Skeletal muscle cell (primary cell): ENCODE results near the gene ENPP6.

Experiments used
- DNase-seq: peaks from one replicate; pipeline ENCODE4 v3.0.0-alpha.2; 2010; ENCODE audit warnings: low read depth
- H3K4me3 ChIP-seq: 2 replicates; pipeline ENCODE4 v1.5.1; 2011; ENCODE audit warnings: low read depth, mild to moderate bottlenecking, control low read depth, low read length, moderate library complexity

ENPP6 gene

DNA sequence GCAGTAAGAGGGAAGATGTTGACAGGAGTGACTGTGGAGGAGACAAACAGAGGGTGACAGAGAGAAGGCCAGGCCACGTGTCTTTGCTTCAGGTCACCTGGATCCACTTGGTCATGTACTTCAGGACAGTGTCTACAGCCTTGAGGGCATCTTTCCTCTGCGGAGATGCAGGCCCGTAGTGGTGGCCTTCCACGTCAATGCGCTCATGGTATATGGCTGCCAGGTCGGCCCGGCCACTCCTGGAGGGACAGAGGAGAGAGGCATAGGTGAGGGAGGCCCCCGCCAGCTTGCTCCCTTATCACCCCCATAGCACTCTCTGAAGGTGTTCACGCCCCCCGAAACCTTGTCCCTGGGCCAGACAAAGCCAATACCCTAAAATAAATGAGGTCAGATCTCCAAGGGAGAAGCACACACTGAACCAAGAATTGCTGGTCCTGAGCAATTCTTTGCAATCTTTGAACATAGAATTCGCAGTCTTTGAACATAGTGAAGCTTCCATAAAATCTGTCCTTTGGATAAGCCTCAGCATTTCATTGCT lies 99.9 kb downstream of the ENPP6 start:
- H3K4me3 ChIP-seq, result no peak overlapping the region
- no peak for DNase-seq

DNA sequence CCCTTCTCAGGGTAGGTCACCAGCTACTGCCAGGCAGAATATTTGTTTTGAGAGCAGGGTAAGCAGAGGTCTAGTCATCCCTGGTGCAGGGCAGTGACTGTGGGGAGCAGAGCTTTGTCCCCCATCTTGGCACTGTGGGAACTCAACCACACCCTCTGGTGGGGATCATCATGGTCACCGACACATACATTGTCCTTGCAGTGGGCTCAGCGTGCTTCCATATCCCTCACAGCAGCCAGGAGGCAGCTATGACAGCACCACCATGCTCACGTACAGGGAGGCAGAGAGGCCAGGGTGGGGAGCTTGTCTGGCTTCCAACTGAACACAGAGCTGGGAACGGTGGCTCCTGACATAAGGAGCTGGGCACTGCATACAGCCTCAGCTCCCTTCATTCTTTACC lies 102.3 kb downstream of the ENPP6 start:
- DNase-seq, result no peak
- no peak overlapping the region for H3K4me3 ChIP-seq

DNA sequence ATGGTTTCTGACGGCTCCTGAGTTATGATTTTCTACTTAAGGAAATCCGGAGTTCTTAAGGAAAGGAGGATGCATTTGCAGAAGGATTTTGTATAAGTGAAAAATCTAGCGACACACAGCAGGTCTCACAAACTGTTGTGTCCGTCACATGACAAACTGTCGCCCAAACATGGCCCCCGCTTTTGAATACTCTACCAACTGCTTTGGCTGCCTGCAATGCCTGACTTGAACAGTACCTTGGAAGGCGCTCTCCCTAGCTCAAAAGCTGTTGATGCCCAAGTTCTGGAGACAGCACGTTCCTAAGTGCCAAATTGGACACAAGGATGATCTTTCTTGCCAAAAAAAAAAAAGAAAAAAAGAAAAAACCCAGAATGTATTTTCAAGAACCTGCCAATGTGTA lies 103.2 kb downstream of the ENPP6 start:
- H3K4me3 ChIP-seq, result no peak overlapping the region
- DNase-seq, result no peak

DNA sequence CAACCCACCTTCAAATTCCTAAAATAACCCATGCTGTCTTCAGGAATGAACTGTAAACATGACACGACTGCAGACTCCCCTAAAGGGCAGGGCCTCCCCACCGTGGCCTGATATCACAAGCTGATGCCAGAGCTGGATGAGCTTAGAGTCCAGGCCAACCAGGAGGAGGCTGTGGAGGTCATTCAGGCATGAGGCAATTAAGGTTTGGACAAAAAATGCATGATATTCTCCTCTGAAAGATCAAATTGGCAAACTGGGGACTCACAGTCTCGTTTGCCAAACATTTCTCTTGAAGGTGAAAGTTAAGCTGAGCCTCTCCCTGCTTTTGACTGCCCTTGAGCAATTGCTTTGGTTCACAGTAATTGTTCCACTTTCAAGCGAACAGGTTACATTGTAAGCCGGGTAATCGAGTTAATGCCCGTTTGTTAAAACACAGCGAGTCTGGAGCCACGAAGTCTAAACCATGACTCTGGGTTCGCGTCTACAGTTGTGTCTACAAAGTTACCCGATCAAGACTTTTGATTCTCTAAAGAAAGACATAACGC lies 105.6 kb downstream of the ENPP6 start:
- no peak overlapping the region for H3K4me3 ChIP-seq
- no peak for DNase-seq

DNA sequence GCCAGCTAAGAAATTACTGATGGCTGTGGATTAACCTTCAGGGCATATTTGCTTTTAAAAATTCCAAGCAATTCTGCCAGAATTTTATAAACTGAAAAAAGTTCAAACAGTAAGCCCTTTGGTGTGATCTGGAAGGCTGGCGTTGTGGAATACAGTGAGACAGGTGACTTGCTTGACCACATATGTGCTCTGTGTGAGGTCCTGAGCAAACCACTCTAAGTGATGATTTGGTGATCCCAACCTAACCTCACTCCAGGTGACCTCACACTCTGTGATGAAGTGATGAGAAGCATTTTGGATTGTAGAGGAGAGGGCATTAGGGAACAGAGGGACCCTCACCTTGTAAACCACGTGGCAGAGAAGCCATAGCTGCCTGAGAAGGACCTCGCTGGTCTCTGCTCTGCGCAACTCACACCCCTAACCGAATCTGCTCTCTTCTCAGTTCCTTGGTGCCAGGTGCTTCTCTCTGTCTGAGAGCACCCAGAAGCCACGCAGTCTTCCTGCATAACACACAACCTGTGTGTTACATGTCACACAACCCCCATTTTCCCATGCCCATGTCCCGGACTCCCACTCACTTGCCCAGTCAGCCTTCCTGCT lies 106.3 kb downstream of the ENPP6 start:
- DNase-seq, result no peak
- H3K4me3 ChIP-seq, result no peak overlapping the region

DNA sequence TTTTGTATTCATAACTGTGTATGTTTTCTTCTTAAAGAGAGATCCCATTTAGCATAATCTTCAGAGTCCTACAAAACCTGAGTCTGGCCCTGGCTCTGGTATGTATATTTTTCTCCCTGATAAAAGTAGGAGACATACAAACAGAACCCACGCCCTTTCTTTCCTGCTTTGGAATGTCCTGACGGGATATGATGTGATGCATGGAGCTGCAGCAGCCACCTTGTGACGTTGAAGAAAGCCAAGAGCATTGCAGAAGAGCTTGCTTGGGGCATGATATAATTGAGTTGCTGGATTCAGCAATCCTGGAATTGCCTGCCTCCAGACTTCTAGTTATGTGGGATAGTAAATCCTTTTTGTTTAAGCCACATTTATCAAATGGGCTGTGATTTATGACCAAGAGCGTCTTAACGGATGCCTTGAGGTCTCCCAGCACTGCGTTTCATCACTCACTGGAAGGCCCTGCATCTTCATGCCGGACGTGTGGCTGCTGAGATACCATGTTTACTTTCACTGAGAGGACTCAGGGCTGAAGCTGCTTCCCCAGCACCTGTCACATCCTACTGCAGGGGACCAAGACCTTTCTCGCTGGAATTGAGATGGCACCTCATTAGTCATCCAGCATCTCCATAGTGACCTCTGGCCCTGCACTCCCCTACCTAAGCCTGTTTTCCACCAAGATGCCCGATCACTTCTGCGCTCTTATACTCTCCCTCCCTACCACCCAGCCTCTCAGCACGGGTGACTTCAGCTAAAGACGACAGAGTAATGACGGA lies 107.0 kb downstream of the ENPP6 start:
- no peak overlapping the region for H3K4me3 ChIP-seq
- DNase-seq, result no peak

DNA sequence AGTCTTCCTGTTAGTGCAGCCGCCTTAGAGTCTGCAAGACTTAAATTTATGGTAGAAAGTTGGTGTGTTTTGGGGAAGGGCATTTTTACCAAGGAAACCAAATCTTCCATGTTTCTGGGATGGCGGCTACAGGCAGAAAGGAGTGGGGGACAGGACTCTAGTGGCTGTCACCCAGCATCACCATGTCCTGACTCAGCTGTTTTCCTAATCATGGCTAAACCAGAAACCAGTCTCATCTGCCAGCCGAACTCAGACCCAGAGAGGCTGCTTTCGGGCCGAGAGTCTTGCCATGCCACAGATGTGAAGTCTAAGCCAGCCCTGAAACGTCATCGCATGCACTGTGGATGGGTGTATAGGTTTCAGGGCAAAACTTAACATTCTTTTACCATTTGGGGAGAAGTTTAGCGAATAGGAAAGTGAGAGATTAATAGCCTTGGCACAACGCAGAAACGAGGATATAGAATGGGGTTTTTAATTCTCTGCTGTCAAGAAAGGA lies 109.6 kb downstream of the ENPP6 start:
- H3K4me3 ChIP-seq, result no peak overlapping the region
- DNase-seq, result no peak

DNA sequence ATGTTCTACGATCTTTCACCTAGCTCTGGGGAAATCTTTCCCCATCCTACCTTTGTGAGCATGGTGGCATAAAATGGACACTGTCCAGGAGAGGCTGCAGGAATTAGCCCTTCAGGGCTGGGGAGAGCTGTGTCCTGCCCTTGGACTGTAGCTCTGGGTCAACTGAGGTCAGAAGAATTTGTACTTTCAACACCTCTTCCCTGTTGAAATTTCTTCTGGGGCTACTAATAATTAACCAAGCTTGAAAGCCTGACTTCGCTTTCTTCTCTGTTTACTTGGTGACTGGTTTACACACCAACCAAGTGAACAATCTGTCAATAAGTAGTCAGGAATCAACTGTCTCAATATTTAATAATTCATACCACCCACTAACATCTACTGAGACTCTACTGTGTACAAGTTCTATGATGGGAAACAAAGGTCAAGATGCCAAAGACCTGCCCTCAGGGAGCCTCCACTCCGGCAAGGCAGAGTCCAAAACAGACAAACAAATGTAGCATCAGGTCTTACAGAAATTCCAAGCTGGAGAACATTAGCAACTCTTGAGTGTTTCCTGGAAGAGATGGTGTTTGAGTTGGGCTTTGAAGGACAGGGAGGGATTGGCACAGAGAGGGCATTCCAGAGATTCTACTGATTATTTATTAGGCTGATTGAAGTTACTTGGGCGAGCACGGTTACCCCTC lies 113.1 kb downstream of the ENPP6 start:
- no peak for DNase-seq
- no peak overlapping the region for H3K4me3 ChIP-seq

DNA sequence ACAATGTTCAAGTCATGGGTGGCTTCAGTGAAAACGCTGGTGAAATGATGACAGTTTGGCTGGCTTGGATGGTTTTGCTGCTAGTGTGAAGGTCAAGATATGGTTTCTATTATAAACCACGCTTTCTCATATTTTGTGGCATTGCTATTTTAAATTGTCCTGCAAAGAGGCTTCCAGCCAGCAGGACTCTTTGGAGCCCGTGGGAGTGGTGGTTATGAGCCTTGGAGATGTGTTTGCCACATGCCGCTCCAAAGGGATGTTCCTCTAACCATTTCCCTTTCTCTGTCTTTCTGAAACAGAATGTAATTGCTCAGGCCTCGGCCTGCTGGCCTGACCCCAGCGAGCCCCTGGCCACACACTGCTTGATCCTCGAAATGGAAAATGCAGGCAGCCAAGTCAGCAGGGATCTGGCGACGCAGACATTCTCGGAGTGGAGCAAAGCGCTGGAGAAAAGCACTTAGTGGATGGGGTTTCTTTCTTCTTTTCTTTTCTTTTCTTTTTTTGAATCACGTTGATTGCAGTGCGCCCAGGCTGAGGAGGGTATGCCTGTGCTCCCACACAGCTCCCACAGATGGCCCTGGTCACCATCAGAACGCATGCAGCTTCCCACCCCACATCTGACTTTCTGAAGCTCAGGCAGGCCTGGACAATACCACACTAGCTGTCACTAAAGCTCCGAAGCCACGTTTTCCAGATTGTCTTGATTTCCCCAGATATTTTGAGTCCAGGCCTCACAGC lies 114.0 kb downstream of the ENPP6 start:
- no peak for DNase-seq
- H3K4me3 ChIP-seq, result no peak overlapping the region

DNA sequence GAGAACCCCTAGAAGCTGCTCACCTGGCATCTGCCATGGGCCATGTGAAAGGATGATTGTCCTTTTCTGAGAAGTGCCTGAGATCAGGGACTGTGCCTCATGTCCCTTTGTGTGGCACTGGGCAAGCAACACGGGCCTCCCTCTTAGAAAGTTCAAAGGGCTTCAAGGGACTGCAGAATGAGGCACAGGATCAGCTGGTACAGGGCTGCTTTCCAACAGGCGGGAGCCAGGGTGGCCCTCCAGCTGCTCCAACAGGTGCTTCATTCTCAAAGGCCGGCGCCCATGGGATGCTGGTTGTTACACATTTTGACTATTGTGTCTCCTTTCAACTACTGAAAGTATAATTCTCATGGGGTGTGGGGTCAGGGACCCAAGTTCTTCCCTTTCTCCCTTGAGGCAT lies 114.7 kb downstream of the ENPP6 start:
- H3K4me3 ChIP-seq, result no peak overlapping the region
- DNase-seq, result no peak

DNA sequence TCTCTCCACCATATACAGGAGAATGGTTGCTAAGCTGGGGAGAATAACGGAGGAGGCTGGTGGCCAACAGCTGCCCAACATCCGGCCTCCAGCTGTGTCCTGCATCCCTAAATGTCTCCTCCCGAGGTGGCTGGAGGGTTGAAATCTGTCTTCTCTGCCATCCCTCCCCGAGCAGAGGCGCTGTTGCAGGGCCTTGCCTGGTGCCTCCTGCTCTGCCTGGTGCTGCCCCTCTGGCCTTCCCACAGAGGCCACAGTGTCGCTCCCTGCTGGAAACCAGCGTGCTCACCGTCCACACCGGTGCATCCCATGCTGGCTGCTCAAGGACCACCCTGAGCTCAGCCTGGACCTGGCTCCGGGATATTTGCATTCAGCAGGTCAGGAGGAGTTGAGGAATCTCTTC lies 115.2 kb downstream of the ENPP6 start:
- DNase-seq, result no peak
- H3K4me3 ChIP-seq, result no peak overlapping the region

DNA sequence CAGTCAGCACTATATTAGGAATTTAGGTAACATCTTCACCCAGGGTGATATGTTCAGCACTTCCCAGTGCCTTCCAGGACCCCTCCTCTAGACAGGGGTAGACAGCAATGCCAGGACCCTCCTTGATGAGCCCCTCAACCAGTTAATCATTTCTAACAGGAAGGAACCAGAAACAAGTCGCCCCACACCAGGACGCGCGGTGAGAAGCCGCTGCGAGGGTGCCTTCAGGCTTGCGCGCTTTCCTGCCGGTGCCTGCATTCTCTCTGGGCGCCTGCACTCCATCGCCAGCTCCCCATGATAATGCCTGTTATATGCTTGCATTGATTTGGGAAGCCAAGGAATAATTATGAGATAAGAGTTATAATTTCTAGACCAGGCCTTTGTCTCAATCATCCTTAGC lies 116.0 kb downstream of the ENPP6 start:
- no peak overlapping the region for H3K4me3 ChIP-seq
- DNase-seq, result no peak

DNA sequence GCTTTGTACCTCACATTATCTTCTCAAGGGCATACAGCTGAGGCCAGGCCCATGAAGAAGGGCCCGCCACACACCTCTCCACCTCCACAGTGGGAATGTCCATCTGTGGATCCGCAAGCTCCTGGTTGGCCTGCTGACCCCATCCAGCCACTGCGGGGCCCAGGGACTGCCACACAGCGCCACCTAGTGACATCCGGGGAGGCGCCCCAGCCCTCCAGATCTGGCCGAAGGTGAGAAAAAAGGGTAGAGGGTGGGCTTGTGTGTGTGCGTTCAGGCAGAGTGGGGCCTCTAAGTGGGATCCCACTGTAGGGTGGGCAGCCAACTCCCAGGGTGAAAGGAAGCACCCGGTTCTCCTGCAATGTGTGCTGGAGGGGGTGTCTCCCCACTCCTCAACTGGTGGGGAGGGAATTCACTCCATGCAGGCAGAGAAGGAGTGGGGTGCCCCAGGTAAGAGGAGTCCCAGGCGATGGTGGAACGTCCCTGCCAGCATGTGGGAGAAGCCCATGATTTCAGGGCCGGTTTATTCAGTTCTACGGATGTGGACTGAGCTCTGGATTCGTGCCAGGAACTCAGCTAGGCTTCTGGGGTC lies 117.3 kb downstream of the ENPP6 start:
- DNase-seq, result no peak
- H3K4me3 ChIP-seq, result no peak overlapping the region

DNA sequence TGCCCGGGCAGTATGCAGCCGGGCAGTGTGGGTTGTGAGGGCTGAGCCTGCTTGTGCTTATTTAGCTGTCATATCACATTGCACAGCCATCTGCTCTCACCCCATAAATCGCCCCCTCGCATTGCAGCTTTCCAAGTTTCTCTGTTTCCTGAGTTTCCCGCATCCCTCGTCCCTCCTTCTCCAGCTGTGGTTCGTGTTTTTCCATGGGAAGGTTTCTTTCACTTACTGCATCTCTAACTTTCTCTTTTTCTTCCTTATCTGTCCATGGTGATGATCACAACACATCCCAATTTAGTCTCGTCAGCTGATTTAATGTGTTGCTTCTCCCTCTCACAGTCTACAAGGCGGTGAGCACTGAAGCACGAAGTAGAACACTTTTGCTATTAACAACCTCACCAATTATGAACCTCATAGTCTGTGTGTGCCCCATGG lies 118.1 kb downstream of the ENPP6 start:
- DNase-seq, result no peak
- H3K4me3 ChIP-seq, result no peak overlapping the region

DNA sequence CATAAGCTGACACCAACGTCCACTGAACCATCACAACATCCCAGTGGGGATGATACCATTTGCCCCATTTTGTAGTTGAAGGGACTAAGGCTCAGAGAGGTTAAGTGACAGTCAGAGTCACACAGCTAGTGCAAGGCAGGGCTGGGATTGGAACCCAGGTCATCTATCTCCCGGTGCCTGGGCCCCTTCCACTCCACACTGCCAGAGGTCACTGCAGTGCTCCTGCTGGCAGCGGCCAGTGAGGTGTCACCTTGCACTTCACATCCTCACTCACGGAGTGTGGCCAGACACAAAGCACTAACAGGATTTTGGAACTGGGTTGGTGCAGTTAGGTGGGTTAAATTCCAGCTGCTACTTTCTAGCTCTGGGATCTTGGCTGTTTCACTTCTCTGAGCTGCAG lies 118.7 kb downstream of the ENPP6 start:
- DNase-seq, result no peak
- H3K4me3 ChIP-seq, result no peak overlapping the region

DNA sequence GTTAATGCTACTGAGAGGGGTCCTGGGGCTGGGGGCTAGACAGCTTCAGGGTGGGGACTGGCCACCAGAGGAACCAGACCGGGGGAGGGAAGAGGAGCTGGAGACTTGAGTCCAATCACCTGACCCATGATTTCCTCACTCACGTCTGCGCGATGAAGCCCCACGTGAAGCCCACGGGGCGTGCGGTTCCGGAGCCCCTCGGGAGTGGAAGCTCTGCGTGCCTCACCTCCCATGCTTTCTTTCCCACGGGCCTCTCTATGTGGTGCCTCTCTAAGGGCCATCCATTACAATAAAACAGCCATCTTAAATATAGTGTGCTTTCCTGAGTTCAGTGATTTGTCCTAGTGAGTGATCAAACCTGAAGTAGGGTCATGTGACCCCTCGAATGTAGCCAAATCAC lies 119.9 kb downstream of the ENPP6 start:
- H3K4me3 ChIP-seq, result no peak overlapping the region
- DNase-seq, result no peak

DNA sequence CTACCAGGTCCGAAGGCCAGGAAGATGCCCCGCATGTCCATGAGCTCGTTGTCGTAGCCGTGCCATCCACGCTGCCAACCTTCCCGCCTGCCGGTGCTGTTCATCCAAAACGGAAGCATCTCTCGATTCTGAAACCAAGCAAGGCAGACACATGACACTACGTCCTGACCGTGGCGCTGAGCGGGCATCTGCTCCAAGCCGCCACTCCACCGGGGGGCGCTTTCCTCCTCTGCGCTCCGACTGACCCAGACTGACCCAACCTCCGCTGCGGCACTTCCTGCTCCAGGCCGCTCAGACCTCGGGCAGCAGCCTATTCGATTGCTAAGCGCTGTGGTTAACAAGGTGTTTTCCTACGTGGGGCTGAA lies 120.5 kb downstream of the ENPP6 start:
- peak overlapping the region; percentile 18 for H3K4me3 ChIP-seq
- no peak for DNase-seq

DNA sequence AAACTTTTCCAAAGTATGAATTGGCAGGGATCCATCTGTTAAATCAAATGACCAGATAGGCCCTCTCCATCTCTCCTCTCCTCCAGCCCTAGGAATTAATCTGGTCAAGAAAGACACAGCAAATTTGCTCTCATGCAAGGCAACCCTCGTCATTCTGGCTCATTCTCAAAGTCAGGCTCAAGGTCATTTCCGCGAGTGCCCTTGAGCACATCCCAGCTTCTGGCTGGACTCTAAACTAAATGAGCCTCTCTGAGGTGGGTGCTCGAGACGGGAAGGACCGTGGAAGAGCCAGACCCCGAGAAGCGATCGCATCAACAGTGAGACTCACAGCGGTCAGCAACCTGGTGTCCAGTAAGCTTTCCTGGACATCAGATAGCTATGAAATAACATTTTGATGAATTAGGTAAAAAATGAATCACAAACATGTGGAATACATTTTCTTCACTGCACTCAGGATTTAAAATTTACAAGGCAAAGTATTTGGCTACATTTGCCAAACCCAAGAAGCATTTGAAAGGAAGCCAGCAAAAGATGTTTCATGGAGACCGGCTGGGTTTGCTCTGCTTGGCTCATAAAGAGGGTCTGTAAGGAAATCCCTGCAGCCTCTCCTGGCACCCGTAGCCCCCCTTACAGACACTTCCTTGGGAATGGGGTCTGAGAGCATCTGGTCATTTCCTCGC lies 121.0 kb downstream of the ENPP6 start:
- no peak for DNase-seq
- peak overlapping the region; percentile 18 for H3K4me3 ChIP-seq
